Fibroblast of gingiva (primary cell): ENCODE results near the gene NKPD1.
A peak's percentile ranks its signal among the peaks of the same experiment; 100 is the strongest.

ENCODE experiments used
- DNase-seq: peaks from one replicate; pipeline ENCODE4 v3.0.0-alpha.2; 2011; ENCODE audit warnings: low read depth

Gene NKPD1

GRCh38 chr19:45117167-45117594, 43.6 kb downstream of the NKPD1 start:
- no peak for DNase-seq

- DNase-seq: peak; percentile 10
These were observed 44.8 kb downstream of the NKPD1 start for GRCh38 chr19:45115809-45116615.

- DNase-seq: no peak
These were observed 46.7 kb downstream of the NKPD1 start for GRCh38 chr19:45114116-45114515.

GRCh38 chr19:45113628-45114027, 47.2 kb downstream of the NKPD1 start:
- no peak for DNase-seq

GRCh38 chr19:45112111-45112827, 48.5 kb downstream of the NKPD1 start:
- no peak for DNase-seq
